Fibroblast of pulmonary artery (primary cell): ENCODE data around the gene BABAM2.

Experiments
- DNase-seq: peaks from one replicate; pipeline ENCODE4 v3.0.0-alpha.2; 2010; ENCODE audit warnings: low read depth
- H3K4me3 ChIP-seq: replicated peaks from 2 replicates; pipeline ENCODE4 v1.5.1; 2011; ENCODE audit warnings: low read depth, mild to moderate bottlenecking, control low read depth, low read length, moderate library complexity
- CTCF ChIP-seq: IDR thresholded peaks from 2 replicates; pipeline ENCODE4 v1.5.1; 2011; ENCODE audit warnings: mild to moderate bottlenecking, control low read depth, low read length, inconsistent platforms; ENCODE audit errors: missing control alignments

The BABAM2 gene

GRCh38 chr2:27907547-27907946 lies 17.0 kb downstream of the BABAM2 start:
- no peak for DNase-seq
- no peak overlapping the region for H3K4me3 ChIP-seq
- TF ChIP-seq CTCF = no peak

- TF ChIP-seq CTCF = no peak
- no peak for DNase-seq
- no peak overlapping the region for H3K4me3 ChIP-seq
Measured at GRCh38 chr2:27909901-27910300, 19.4 kb downstream of the BABAM2 start.

- no peak for DNase-seq
- H3K4me3 ChIP-seq = no peak overlapping the region
- TF ChIP-seq CTCF = no peak
Measured at GRCh38 chr2:27911458-27912210, 21.1 kb downstream of the BABAM2 start.

- no peak overlapping the region for H3K4me3 ChIP-seq
- DNase-seq = no peak
- TF ChIP-seq CTCF = no peak
Measured at GRCh38 chr2:27912512-27912911, 22.0 kb downstream of the BABAM2 start.

- no peak for DNase-seq
- no peak for TF ChIP-seq CTCF
- H3K4me3 ChIP-seq = no peak overlapping the region
Measured at GRCh38 chr2:27914041-27914804, 23.7 kb downstream of the BABAM2 start.

GRCh38 chr2:27914805-27915175 lies 24.3 kb downstream of the BABAM2 start:
- DNase-seq = no peak
- H3K4me3 ChIP-seq = no peak overlapping the region
- TF ChIP-seq CTCF = no peak
